Fibroblast of lung (primary cell): ENCODE measurements around the gene ANXA10. TPM values are rescaled to one million over a fixed set of nuclear protein-coding genes. Genes with fewer than 3 reads are reported as not detected.

Source experiments
- DNase-seq, 2 donors: peaks; one replicate each; pipeline versions ENCODE4 v3.0.0 to v3.0.0-alpha.2; 2010; ENCODE audit warnings: low read depth in 2 of 2
- H2AFZ ChIP-seq: 2 replicates; pipeline ENCODE4 v1.5.1; 2012; ENCODE audit warnings: low read length, control low read depth, inconsistent platforms
- H3K27ac ChIP-seq: 2 replicates; pipeline ENCODE4 v1.5.1; 2011; ENCODE audit warnings: low read length, control low read depth; ENCODE audit not compliant: insufficient read depth
- H3K27me3 ChIP-seq: 2 replicates; pipeline ENCODE4 v1.5.1; 2011; ENCODE audit warnings: mild to moderate bottlenecking, low read length; ENCODE audit not compliant: control insufficient read depth, insufficient read depth
- H3K36me3 ChIP-seq: 2 replicates; pipeline ENCODE4 v1.5.1; 2011; ENCODE audit warnings: low read length; ENCODE audit not compliant: control insufficient read depth, insufficient read depth
- H3K4me1 ChIP-seq: 2 replicates; pipeline ENCODE4 v1.5.1; 2011; ENCODE audit warnings: low read length; ENCODE audit not compliant: control insufficient read depth, insufficient read depth; ENCODE audit errors: extremely low read depth
- H3K4me2 ChIP-seq: 2 replicates; pipeline ENCODE4 v1.5.1; 2011; ENCODE audit warnings: low read length, control low read depth; ENCODE audit not compliant: insufficient read depth; ENCODE audit errors: extremely low read depth
- H3K4me3 ChIP-seq, 4 experiments: fragments of 200-600 bp in 1 of 4; sonication (generic) in 1 of 4; replicated peaks in 1 of 4; 2 replicates each; pipeline ENCODE4 v1.5.1; 2011 to 2016; ENCODE audit warnings: low read length in 4 of 4, low read depth in 3 of 4, mild to moderate bottlenecking in 3 of 4, control low read depth in 2 of 4, inconsistent platforms in 1 of 4, mixed read lengths in 1 of 4; ENCODE audit not compliant: insufficient read depth in 1 of 4; ENCODE audit errors: control extremely low read depth in 1 of 4
- H3K79me2 ChIP-seq: 2 replicates; pipeline ENCODE4 v1.5.1; 2012; ENCODE audit warnings: mild to moderate bottlenecking, low read length, inconsistent platforms; ENCODE audit not compliant: control insufficient read depth, insufficient read depth
- H3K9ac ChIP-seq: 2 replicates; pipeline ENCODE4 v1.5.1; 2011; ENCODE audit warnings: mild to moderate bottlenecking, low read length, control low read depth; ENCODE audit not compliant: insufficient read depth
- H3K9me3 ChIP-seq: 2 replicates; pipeline ENCODE4 v1.5.1; 2012; ENCODE audit warnings: low read depth, low read length; ENCODE audit not compliant: control insufficient read depth, insufficient read depth
- H4K20me1 ChIP-seq: 2 replicates; pipeline ENCODE4 v1.5.1; 2011; ENCODE audit warnings: low read length; ENCODE audit not compliant: control insufficient read depth, insufficient read depth; ENCODE audit errors: extremely low read depth
- CTCF ChIP-seq, 2 donors: IDR thresholded peaks in 1 of 2; conservative IDR thresholded peaks in 1 of 2; 1 replicate in 1 of 2; 2 replicates in 1 of 2; pipeline ENCODE4 v1.5.1; 2011 to 2012; ENCODE audit warnings: low read length in 2 of 2, control low read depth in 1 of 2, inconsistent platforms in 1 of 2, low read depth in 1 of 2, mild to moderate bottlenecking in 1 of 2
- EZH2 ChIP-seq: IDR thresholded peaks from 2 replicates; pipeline ENCODE4 v1.5.1; 2012; ENCODE audit warnings: low read length, control low read depth, mild to moderate bottlenecking; ENCODE audit errors: missing control alignments
- polyA plus RNA-seq, 2 donors: library from polyadenylated mRNA; depleted of rRNA in 1 of 2; stranded (reverse) in 1 of 2; unstranded in 1 of 2; fragments of >200 nt; gene quantifications; 2 replicates each; pipeline ENCODE4 v1.2.1, GENCODE V29; 2011 to 2012; ENCODE audit warnings: missing spikeins in 1 of 2
- total RNA-seq: library from RNA; depleted of rRNA; stranded (reverse); fragments of >200 nt; gene quantifications from 2 replicates; pipeline ENCODE4 v1.2.1, GENCODE V29; 2014

ANXA10 gene
- total and polyA plus RNA-seq, 2 donors (not counting 1 experiment from before 2014, with no cell fraction given), result 0.08 to 0.17 TPM

- Histone ChIP-seq H3K4me1 (no peaks in the 10 kb centered on the region), H3K4me2 (no peak overlapping the region), H3K79me2 (no peaks in the 10 kb centered on the region), H4K20me1 (no peaks in the 10 kb centered on the region), H3K9ac (no peak overlapping the region), H3K4me3 (no peak overlapping the region), H3K27ac (no peak overlapping the region), H2AFZ (no peak overlapping the region), H3K36me3 (no peaks in the 10 kb centered on the region), H3K27me3 (no peaks in the 10 kb centered on the region), H3K9me3 (no peaks in the 10 kb centered on the region)
- no peak for TF ChIP-seq EZH2
- TF ChIP-seq CTCF (conservative IDR thresholded peaks at IDR 0.05 in 1 of 2, IDR thresholded peaks at IDR 0.05 in 1 of 2; ENCODE audit: low read depth in 1 of 2, low read length in 2 of 2), result no peak
- DNase-seq, result no peak
Measured at GRCh38 chr4:168118116-168118655, 25.8 kb downstream of the ANXA10 start.

- no peak for DNase-seq
- Histone ChIP-seq H3K4me1 (no peaks in the 10 kb centered on the region), H3K27me3 (no peaks in the 10 kb centered on the region), H3K9ac (no peak overlapping the region), H3K9me3 (no peaks in the 10 kb centered on the region), H3K27ac (no peak overlapping the region), H3K79me2 (no peaks in the 10 kb centered on the region), H2AFZ (no peak overlapping the region), H3K4me2 (no peak overlapping the region), H3K4me3 (no peak overlapping the region), H4K20me1 (no peaks in the 10 kb centered on the region), H3K36me3 (no peaks in the 10 kb centered on the region)
- TF ChIP-seq CTCF (conservative IDR thresholded peaks at IDR 0.05 in 1 of 2, IDR thresholded peaks at IDR 0.05 in 1 of 2; ENCODE audit: low read depth in 1 of 2, low read length in 2 of 2) (no peak), EZH2 (no peak)
Measured at GRCh38 chr4:168119100-168119499, 26.8 kb downstream of the ANXA10 start.

GRCh38 chr4:168119890-168120289, 27.6 kb downstream of the ANXA10 start:
- Histone ChIP-seq H2AFZ (no peak overlapping the region), H3K4me1 (no peaks in the 10 kb centered on the region), H3K27me3 (no peaks in the 10 kb centered on the region), H3K4me2 (no peak overlapping the region), H4K20me1 (no peaks in the 10 kb centered on the region), H3K9me3 (no peaks in the 10 kb centered on the region), H3K4me3 (no peak overlapping the region), H3K79me2 (no peaks in the 10 kb centered on the region), H3K27ac (no peak overlapping the region), H3K9ac (no peak overlapping the region), H3K36me3 (no peaks in the 10 kb centered on the region)
- DNase-seq, result peak in 1 of 2 donors; percentile 67
- no peak for TF ChIP-seq CTCF (conservative IDR thresholded peaks at IDR 0.05 in 1 of 2, IDR thresholded peaks at IDR 0.05 in 1 of 2; ENCODE audit: low read depth in 1 of 2, low read length in 2 of 2)
- TF ChIP-seq EZH2, result no peak
